ENCODE data around the gene AKT3. TPM values are rescaled to one million over a fixed set of nuclear protein-coding genes. Genes with fewer than 3 reads are reported as not detected.

Gene AKT3
- total and polyA plus RNA-seq, 2 of the 8 experiments (the other 6 are each of a cell fraction or from before 2014, with no cell fraction given) = 6.0 to 36.4 TPM

- Histone ChIP-seq H2BK5ac (ENCODE audit: low read depth, low read length) (no peak overlapping the region), H3K23ac (ENCODE audit: insufficient read length) (no peak overlapping the region), H3K4me3 (ENCODE audit: extremely low read depth in 1 of 4, insufficient read depth in 2 of 4, low read depth in 3 of 4, low read length in 4 of 4) (no peak overlapping the region), H4K20me1 (replicated peaks in 1 of 2; ENCODE audit: control insufficient read depth in 1 of 2, insufficient read depth in 2 of 2, low read length in 2 of 2) (no peaks in the 10 kb centered on the region), H2BK15ac (ENCODE audit: low read length) (no peak overlapping the region), H3K4me1 (replicated peaks in 1 of 4; ENCODE audit: control insufficient read depth in 3 of 4, insufficient read depth in 4 of 4, low read length in 3 of 4) (0 out of 7 replicates have a peak, but pooled peaks cover 0 to 2% (median 0%) of the 10 kb centered on the region in 4 experiments), H2AK5ac (ENCODE audit: low read depth, low read length) (no peak overlapping the region), H3K4me2 (ENCODE audit: insufficient read depth in 1 of 2, low read depth in 2 of 2, low read length in 2 of 2) (no peak overlapping the region), H3K79me1 (ENCODE audit: low read depth, low read length) (no peaks in the 10 kb centered on the region), H2AFZ (ENCODE audit: low read length) (no peak overlapping the region), H2BK12ac (ENCODE audit: low read depth, low read length) (no peak overlapping the region), H3K9me3 (ENCODE audit: insufficient read depth in 2 of 2, low read depth in 1 of 2, low read length in 1 of 2) (no peaks in the 10 kb centered on the region), H3K27me3 (replicated peaks in 1 of 4; ENCODE audit: control insufficient read depth in 3 of 4, extremely low read depth in 1 of 4, insufficient read depth in 3 of 4, low read length in 3 of 4) (no peaks in the 10 kb centered on the region), H3K9ac (replicated peaks in 1 of 4; ENCODE audit: extremely low read depth in 1 of 4, low read depth in 3 of 4, low read length in 3 of 4) (no peak overlapping the region), H3K4ac (replicated peaks; ENCODE audit: insufficient read length, low read depth, low read length) (no peak overlapping the region), H3K79me2 (ENCODE audit: control insufficient read depth in 1 of 2, insufficient read depth in 2 of 2, low read length in 2 of 2) (no peaks in the 10 kb centered on the region), H3K56ac (replicated peaks; ENCODE audit: insufficient read length, low read depth, low read length) (no peak overlapping the region), H3K14ac (ENCODE audit: insufficient read length) (no peak overlapping the region), H4K8ac (ENCODE audit: extremely low read depth, insufficient read depth, low read length) (no peak overlapping the region), H4K91ac (replicated peaks; ENCODE audit: insufficient read length, low read length) (no peak overlapping the region), H4K5ac (ENCODE audit: insufficient read length, low read depth, low read length) (no peak overlapping the region), H3K23me2 (ENCODE audit: low read depth, low read length) (no peaks in the 10 kb centered on the region), H3K27ac (ENCODE audit: low read depth, low read length) (no peak overlapping the region), H2BK120ac (replicated peaks; ENCODE audit: low read depth, low read length) (no peak overlapping the region), H2BK20ac (ENCODE audit: low read length) (no peak overlapping the region), H3K18ac (ENCODE audit: extremely low read depth, low read length) (no peak overlapping the region), H3K36me3 (ENCODE audit: control insufficient read depth in 2 of 4, insufficient read depth in 4 of 4, low read length in 3 of 4) (no peaks in the 10 kb centered on the region)
- WGBS, 2 experiments (ENCODE audit: extremely low coverage in 1 of 2, insufficient coverage in 1 of 2, insufficient read length in 1 of 2, insufficient replicate concordance in 2 of 2, low coverage in 1 of 2, low lambda C conversion rate in 2 of 2, missing lambda C conversion rate in 1 of 2) = 88% methylated on average over 3 of the region's 3 CpGs; no CpG with 5 or more reads in 1 of the 2 experiments
- no peak for TF ChIP-seq KDM1A (IDR thresholded peaks at IDR 0.05; ENCODE audit: borderline replicate concordance, low read length)
- no peak for TF ChIP-seq EP300 (IDR thresholded peaks at IDR 0.05; ENCODE audit: borderline replicate concordance in 1 of 2, low read depth in 2 of 2, low read length in 2 of 2)
- no peak for TF ChIP-seq EGR1 (IDR thresholded peaks at IDR 0.05; ENCODE audit: borderline replicate concordance, low read depth, low read length)
- TF ChIP-seq TEAD4 (IDR thresholded peaks at IDR 0.05; ENCODE audit: low read depth, low read length) = no peak
- TF ChIP-seq TBP (IDR thresholded peaks at IDR 0.05; ENCODE audit: low read depth, low read length) = no peak
- no peak for TF ChIP-seq CTBP2 (IDR thresholded peaks at IDR 0.05; ENCODE audit: borderline replicate concordance, insufficient read depth, insufficient read length, low read length)
- no peak for DNase-seq (ENCODE audit: low read depth in 1 of 2, low spot score in 2 of 2)
- CTCF ChIA-PET (ENCODE audit: partially characterized antibody) = interaction anchor here (0.6 to 0.7 kb wide), 3 partner anchors 10 to 431 kb away, joined by 3 read pairs; no protein-coding TSS in a partner anchor
- POLR2A ChIA-PET (ENCODE audit: partially characterized antibody) = no interaction called here
- no peak for FAIRE-seq
Observed at GRCh38 chr1:243892456-243892855, 42.4 kb upstream of the AKT3 start.

All from H1 (cell line).